HG03139 (cell line): ENCODE measurements around the gene SPATA6L.

ENCODE experiments used
- ATAC-seq: cut with Tn5 transposase; IDR thresholded peaks from one replicate; pipeline ENCODE4 v1.9.1; 2021; ENCODE audit not compliant: unreplicated experiment

SPATA6L gene

GRCh38 chr9:4666042-4666699 is at the start of gene SPATA6L:
SPATA6L (minus strand) TSS chr9:4666480; CDS start chr9:4666250, 230 bp downstream.
- ATAC-seq: no peak

- no peak for ATAC-seq
Measured at GRCh38 chr9:4714266-4715016, 48.2 kb upstream of the SPATA6L start.

- ATAC-seq: no peak
Measured at GRCh38 chr9:4713849-4714248, 47.6 kb upstream of the SPATA6L start.

GRCh38 chr9:4709380-4709779 is 43.1 kb upstream of the SPATA6L start:
- no peak for ATAC-seq

GRCh38 chr9:4706971-4707622 is 40.8 kb upstream of the SPATA6L start:
- no peak for ATAC-seq

- no peak for ATAC-seq
Measured at GRCh38 chr9:4706021-4706420, 39.7 kb upstream of the SPATA6L start.

GRCh38 chr9:4704129-4704528 is 37.8 kb upstream of the SPATA6L start:
- no peak for ATAC-seq

GRCh38 chr9:4701526-4701925 is 35.2 kb upstream of the SPATA6L start:
- ATAC-seq: no peak

- no peak for ATAC-seq
Measured at GRCh38 chr9:4700932-4701331, 34.7 kb upstream of the SPATA6L start.

GRCh38 chr9:4700091-4700490 is 33.8 kb upstream of the SPATA6L start:
- ATAC-seq: no peak

- ATAC-seq: no peak
Measured at GRCh38 chr9:4691795-4692194, 25.5 kb upstream of the SPATA6L start.

GRCh38 chr9:4690144-4690543 is 23.9 kb upstream of the SPATA6L start:
- ATAC-seq: peak; percentile 55

GRCh38 chr9:4689687-4690104 is 23.4 kb upstream of the SPATA6L start:
- ATAC-seq: peak; percentile 58

- ATAC-seq: no peak
Measured at GRCh38 chr9:4689021-4689420, 22.7 kb upstream of the SPATA6L start.

GRCh38 chr9:4686584-4686983 is 20.3 kb upstream of the SPATA6L start:
- ATAC-seq: no peak

GRCh38 chr9:4686112-4686511 is 19.8 kb upstream of the SPATA6L start:
- ATAC-seq: no peak

GRCh38 chr9:4684820-4685219 is 18.5 kb upstream of the SPATA6L start:
- no peak for ATAC-seq

- no peak for ATAC-seq
Measured at GRCh38 chr9:4680750-4681149, 14.5 kb upstream of the SPATA6L start.

- peak; percentile 4 for ATAC-seq
Measured at GRCh38 chr9:4680173-4680525, 13.9 kb upstream of the SPATA6L start.

- ATAC-seq: peak; percentile 92
Measured at GRCh38 chr9:4679268-4680172, 13.2 kb upstream of the SPATA6L start, which contains the start of gene CDC37L1. CDC37L1 (plus strand) TSS chr9:4679569; CDS start chr9:4679768, 199 bp downstream.

- no peak for ATAC-seq
Measured at GRCh38 chr9:4678679-4679267, 12.5 kb upstream of the SPATA6L start.
